HL-60/S4 (cell line): ENCODE results near the gene APOC3.

Experiments
- in situ Hi-C: fragments of 300-500 bp; cut with MboI; formaldehyde crosslinking; loops from 2 replicates; pipeline ENCODE4 v1.14.3; 2022; ENCODE audit warnings: low sequenced_read_pairs

The APOC3 gene

GRCh38 chr11:116869610-116870009, 39.9 kb downstream of the APOC3 start:
- in situ Hi-C loops: loop anchor here (10.0 kb wide), 1 partner anchor 235 kb away; no protein-coding TSS in a partner anchor

GRCh38 chr11:116870054-116870453, 40.3 kb downstream of the APOC3 start:
- in situ Hi-C loops: loop anchor here (10.0 kb wide), 1 partner anchor 235 kb away; no protein-coding TSS in a partner anchor

GRCh38 chr11:116871248-116871647, 41.5 kb downstream of the APOC3 start:
- in situ Hi-C loops: loop anchor here (10.0 kb wide), 1 partner anchor 234 kb away; no protein-coding TSS in a partner anchor

GRCh38 chr11:116873381-116873780, 43.7 kb downstream of the APOC3 start:
- in situ Hi-C loops: loop anchor here (10.0 kb wide), 1 partner anchor 231 kb away; no protein-coding TSS in a partner anchor

- in situ Hi-C loops: loop anchor here (10.0 kb wide), 1 partner anchor 231 kb away; no protein-coding TSS in a partner anchor
These were observed 44.5 kb downstream of the APOC3 start for GRCh38 chr11:116874251-116874650.

- in situ Hi-C loops: loop anchor here (10.0 kb wide), 1 partner anchor 230 kb away; no protein-coding TSS in a partner anchor
These were observed 45.5 kb downstream of the APOC3 start for GRCh38 chr11:116875194-116875593.

- in situ Hi-C loops: loop anchor here (10.0 kb wide), 1 partner anchor 228 kb away; no protein-coding TSS in a partner anchor
These were observed 46.9 kb downstream of the APOC3 start for GRCh38 chr11:116876656-116877055.

- in situ Hi-C loops: loop anchor here (10.0 kb wide), 1 partner anchor 225 kb away; no protein-coding TSS in a partner anchor
These were observed 50.3 kb downstream of the APOC3 start for GRCh38 chr11:116879800-116880625.

- in situ Hi-C loops: no loop called here
These were observed 51.4 kb downstream of the APOC3 start for GRCh38 chr11:116881143-116881542.

- in situ Hi-C loops: no loop called here
These were observed 52.7 kb downstream of the APOC3 start for GRCh38 chr11:116882386-116882785.
